Aorta (tissue), 5 donors: ENCODE results near the gene FOLR1. TPM values are rescaled to one million over a fixed set of nuclear protein-coding genes. Genes with fewer than 3 reads are reported as not detected.

Source experiments
- ATAC-seq: fragments of 200-7000 bp; cut with Tn5 transposase; one replicate; pipeline ENCODE4 v1.9.1; 2022; ENCODE audit warnings: moderate library complexity; ENCODE audit not compliant: low FRiP score
- DNase-seq, 2 donors: peaks; one replicate each; pipeline ENCODE4 v3.0.0-alpha.2; 2020
- H3K27ac ChIP-seq, 2 donors: one replicate each; pipeline ENCODE4 v1.5.1; 2013; ENCODE audit warnings: low read length in 2 of 2, mild to moderate bottlenecking in 2 of 2, moderate library complexity in 2 of 2, control low read depth in 1 of 2, inconsistent platforms in 1 of 2, low read depth in 1 of 2
- H3K27me3 ChIP-seq, 2 donors: one replicate each; pipeline ENCODE4 v1.6.1; 2013; ENCODE audit warnings: control low read depth in 1 of 2, low read length in 1 of 2, mild to moderate bottlenecking in 1 of 2, moderate library complexity in 1 of 2; ENCODE audit not compliant: insufficient read depth in 2 of 2, control insufficient read depth in 1 of 2
- H3K36me3 ChIP-seq, 2 donors: one replicate each; pipeline ENCODE4 v1.6.1; 2013; ENCODE audit warnings: control low read depth in 1 of 2, low read length in 1 of 2, mild to moderate bottlenecking in 1 of 2; ENCODE audit not compliant: insufficient read depth in 2 of 2, control insufficient read depth in 1 of 2
- H3K4me1 ChIP-seq, 2 donors: one replicate each; pipeline ENCODE4 v1.6.1; 2013; ENCODE audit warnings: low read length in 2 of 2, control low read depth in 1 of 2, mild to moderate bottlenecking in 1 of 2, moderate library complexity in 1 of 2; ENCODE audit not compliant: insufficient read depth in 2 of 2, control insufficient read depth in 1 of 2
- H3K4me3 ChIP-seq, 2 donors: one replicate each; pipeline ENCODE4 v1.5.1; 2013; ENCODE audit warnings: low read length in 2 of 2, control low read depth in 1 of 2, mild to moderate bottlenecking in 1 of 2
- H3K9me3 ChIP-seq: one replicate; pipeline ENCODE4 v1.6.1; 2013; ENCODE audit warnings: mild to moderate bottlenecking, low read length; ENCODE audit not compliant: control insufficient read depth
- WGBS, 2 donors: extraction: QIAGEN DNeasy Blood & Tissue Kit; methylation state at CpG; one replicate each; pipeline ENCODE4 v1.1.7; 2013; 5-methylcytosine and 5-hydroxymethylcytosine counted together
- intact Hi-C, 2 donors: fragments of 100-400 bp; cut with DNase I; formaldehyde crosslinking; loops; one replicate each; pipeline versions ENCODE4 v1.14.2 to v1.15.0; 2022
- polyA plus RNA-seq, 2 donors: library from polyadenylated mRNA; stranded (reverse); fragments of 200-250 nt; gene quantifications; one replicate each; pipeline ENCODE4 v1.2.3, GENCODE V29; 2013
- total RNA-seq, 2 donors: library from RNA; stranded (reverse); fragmentation: NEBNext Ultra II Directional; extraction: Animal tissue kit (Norgen Biotek cat#: 25700); gene quantifications; one replicate each; pipeline ENCODE4 v1.2.1, GENCODE V29; 2021
- donor health status: healthy with polysubstance abuse.
- donor health status: Bipolar disorder and iron deficiency.
- donor health status: DM: no; HTN: no; CAD: no.
- donor health status: DM: no; HTN: no; CAD: no.
- donor health status: DM: yes; HTN: yes; CAD: no.

Gene FOLR1
- total and polyA plus RNA-seq, 4 donors = not detected

- Histone ChIP-seq H3K27ac (no peak overlapping the region), H3K4me3 (peak overlapping the region; percentile 15 to 17), H3K4me1 (no peaks in the 10 kb centered on the region), H3K27me3 (peaks cover 0 to 3% of the 10 kb centered on the region in 2 donors), H3K36me3 (peaks cover 0 to 1% of the 10 kb centered on the region in 2 donors), H3K9me3 (no peaks in the 10 kb centered on the region)
- WGBS, 2 donors = 14% methylated on average over 23 to 25 of the region's 25 CpGs
- ATAC-seq = no peak
- intact Hi-C loops = loop anchor here in 1 of 2 donors (10.0 kb wide), 1 partner anchor 125 kb away; the partner anchor contains the start of gene ANAPC15
- peak in 1 of 2 donors; percentile 75 for DNase-seq
Measured at GRCh38 chr11:72239313-72239848, 47.4 kb downstream of the FOLR1 start.

- Histone ChIP-seq H3K36me3 (peaks cover 0 to 1% of the 10 kb centered on the region in 2 donors), H3K27me3 (peaks cover 0 to 5% of the 10 kb centered on the region in 2 donors), H3K9me3 (no peaks in the 10 kb centered on the region), H3K4me1 (no peaks in the 10 kb centered on the region), H3K27ac (no peak overlapping the region), H3K4me3 (peak overlapping the region; percentile 15 to 17)
- DNase-seq (peak; percentile 76 to 88), ATAC-seq (peak; percentile 66)
- WGBS, 2 donors = 0 to 1% methylated on average over 21 to 69 of the region's 69 CpGs
- intact Hi-C loops = loop anchor here in 1 of 2 donors (10.0 kb wide), 1 partner anchor 125 kb away; the partner anchor contains the start of gene ANAPC15
Measured at GRCh38 chr11:72239849-72240460, 48.0 kb downstream of the FOLR1 start.

GRCh38 chr11:72240461-72241290 lies 48.7 kb downstream of the FOLR1 start:
- H3K9me3 ChIP-seq = no peaks in the 10 kb centered on the region
- H3K4me1 ChIP-seq = no peaks in the 10 kb centered on the region
- peak overlapping the region in 1 of 2 donors; percentile 17 for H3K4me3 ChIP-seq
- intact Hi-C loops = no loop called here
- H3K36me3 ChIP-seq = peaks cover 0 to 1% of the 10 kb centered on the region in 2 donors
- H3K27ac ChIP-seq = no peak overlapping the region
- peaks cover 0 to 5% of the 10 kb centered on the region in 2 donors for H3K27me3 ChIP-seq
- ATAC-seq (no peak), DNase-seq (peak in 1 of 2 donors; percentile 72)
- 9 to 14% methylated on average over 43 to 44 of the region's 44 CpGs for WGBS, 2 donors

- Histone ChIP-seq H3K4me3 (no peak overlapping the region), H3K36me3 (no peaks in the 10 kb centered on the region), H3K27ac (no peak overlapping the region), H3K4me1 (no peaks in the 10 kb centered on the region), H3K9me3 (no peaks in the 10 kb centered on the region), H3K27me3 (peaks cover 0 to 5% of the 10 kb centered on the region in 2 donors)
- WGBS, 2 donors = 21 to 31% methylated on average over 15 to 20 of the region's 20 CpGs
- ATAC-seq (no peak), DNase-seq (peak in 1 of 2 donors; percentile 75)
- intact Hi-C loops = no loop called here
Measured at GRCh38 chr11:72241291-72241781, 49.4 kb downstream of the FOLR1 start.

GRCh38 chr11:72242141-72242540 lies 50.2 kb downstream of the FOLR1 start:
- Histone ChIP-seq H3K36me3 (no peaks in the 10 kb centered on the region), H3K4me1 (no peaks in the 10 kb centered on the region), H3K4me3 (no peak overlapping the region), H3K27me3 (peaks cover 0 to 5% of the 10 kb centered on the region in 2 donors), H3K9me3 (no peaks in the 10 kb centered on the region), H3K27ac (no peak overlapping the region)
- 98 to 100% methylated on average over 2 of the region's 2 CpGs for WGBS, 2 donors
- intact Hi-C loops = no loop called here
- ATAC-seq = no peak
- DNase-seq = no peak

GRCh38 chr11:72243173-72244059 lies 51.5 kb downstream of the FOLR1 start:
- intact Hi-C loops = no loop called here
- H3K36me3 ChIP-seq = no peaks in the 10 kb centered on the region

GRCh38 chr11:72244060-72244360 lies 52.1 kb downstream of the FOLR1 start, which contains the start of gene PHOX2A:
Gene PHOX2A, minus strand, starts transcription at chr11:72244176. Its CDS starts 172 bp downstream, at chr11:72244004.
- H3K4me3 ChIP-seq = no peak within 1 kb of the TSS
- no peaks in the 10 kb centered on the region for H3K9me3 ChIP-seq
- ATAC-seq (no peak), DNase-seq (no peak)
- no peaks in the 10 kb centered on the region for H3K4me1 ChIP-seq
- intact Hi-C loops = no loop called here
- no peaks in the 10 kb centered on the region for H3K36me3 ChIP-seq
- whole genome bisulfite sequencing, 2 donors = 2 to 7% methylated on average over 10 to 37 of the region's 37 CpGs
- H3K27me3 ChIP-seq = peaks cover 0 to 5% of the 10 kb centered on the region in 2 donors
- no peak within 1 kb of the TSS for H3K27ac ChIP-seq

More at GRCh38 chr11:72243173-72244059, 51.5 kb downstream of the FOLR1 start:
- H3K27ac ChIP-seq = no peak overlapping the region
- DNase-seq (peak in 1 of 2 donors; percentile 73), ATAC-seq (no peak)
- no peaks in the 10 kb centered on the region for H3K9me3 ChIP-seq
- H3K27me3 ChIP-seq = peaks cover 0 to 5% of the 10 kb centered on the region in 2 donors
- no peaks in the 10 kb centered on the region for H3K4me1 ChIP-seq
- no peak overlapping the region for H3K4me3 ChIP-seq
- 27 to 32% methylated on average over 43 to 58 of the region's 58 CpGs for WGBS, 2 donors
